T47D (cell line): ENCODE measurements around the gene FXYD1.
A peak's percentile ranks its signal among the peaks of the same experiment; 100 is the strongest.

Source experiments
- DNase-seq, 2 experiments: peaks; one replicate each; pipeline versions ENCODE4 v3.0.0 to v3.0.0-alpha.2; 2011 to 2012; ENCODE audit warnings: low read depth in 1 of 2, low spot score in 1 of 2
- JUND ChIP-seq: IDR thresholded peaks from 2 replicates; pipeline ENCODE4 v1.6.1; 2012; ENCODE audit warnings: low read depth
- in situ Hi-C: cut with HindIII; loops from 2 replicates; pipeline ENCODE4 v1.10.0; 2016; ENCODE audit warnings: low sequenced_read_pairs, low pct_unique_long_range_greater_than_20kb

Gene FXYD1

GRCh38 chr19:35138305-35138892 lies at the start of gene FXYD1:
Gene FXYD1, plus strand, starts transcription at chr19:35138824. Its CDS starts 1,256 bp downstream, at chr19:35140080.
- in situ Hi-C loops = no loop called here

GRCh38 chr19:35089554-35089953 lies 49.1 kb upstream of the FXYD1 start:
- DNase-seq = no peak
- in situ Hi-C loops = no loop called here
- no peak for TF ChIP-seq JUND

More at GRCh38 chr19:35138305-35138892, at the start of gene FXYD1:
- TF ChIP-seq JUND = no peak
- no peak for DNase-seq

- TF ChIP-seq JUND = no peak
- no peak for DNase-seq
- in situ Hi-C loops = no loop called here
Measured at GRCh38 chr19:35090160-35090505, 48.5 kb upstream of the FXYD1 start.

GRCh38 chr19:35090506-35091214 lies 48.0 kb upstream of the FXYD1 start:
- DNase-seq = peak; percentile 82 to 84
- in situ Hi-C loops = no loop called here

GRCh38 chr19:35093430-35093829 lies 45.2 kb upstream of the FXYD1 start:
- no peak for TF ChIP-seq JUND
- no peak for DNase-seq
- in situ Hi-C loops = no loop called here

More at GRCh38 chr19:35090506-35091214, 48.0 kb upstream of the FXYD1 start:
- no peak for TF ChIP-seq JUND

GRCh38 chr19:35093941-35094647 lies 44.5 kb upstream of the FXYD1 start:
- no peak for DNase-seq
- in situ Hi-C loops = no loop called here
- TF ChIP-seq JUND = no peak

- in situ Hi-C loops = no loop called here
- DNase-seq = no peak
- TF ChIP-seq JUND = no peak
Measured at GRCh38 chr19:35094656-35095055, 44.0 kb upstream of the FXYD1 start.

- in situ Hi-C loops = no loop called here
- no peak for TF ChIP-seq JUND
- no peak for DNase-seq
Measured at GRCh38 chr19:35095667-35096368, 42.8 kb upstream of the FXYD1 start.

- in situ Hi-C loops = no loop called here
- TF ChIP-seq JUND = no peak
- no peak for DNase-seq
Measured at GRCh38 chr19:35098413-35099049, 40.1 kb upstream of the FXYD1 start.

- DNase-seq = no peak
- in situ Hi-C loops = no loop called here
- TF ChIP-seq JUND = no peak
Measured at GRCh38 chr19:35099155-35099896, 39.3 kb upstream of the FXYD1 start.

GRCh38 chr19:35099897-35100275 lies 38.7 kb upstream of the FXYD1 start:
- TF ChIP-seq JUND = no peak
- no peak for DNase-seq
- in situ Hi-C loops = no loop called here
